Hepatocyte (in vitro differentiated cells): ENCODE results near the gene MPZL1.

ENCODE experiments used
- CTCF ChIP-seq: fragments of 200-600 bp; sonication (generic); IDR thresholded peaks from 2 replicates; pipeline ENCODE4 v1.5.1; 2016; ENCODE audit warnings: antibody characterized with exemption, mild to moderate bottlenecking; ENCODE audit not compliant: poor library complexity
- EZH2 ChIP-seq: fragments of 200-600 bp; sonication (generic); IDR thresholded peaks from 2 replicates; pipeline ENCODE4 v1.6.1; 2016; ENCODE audit warnings: antibody characterized with exemption, mild to moderate bottlenecking, borderline replicate concordance
- EZH2phosphoT487 ChIP-seq: fragments of 200-600 bp; sonication (generic); IDR thresholded peaks from one replicate; pipeline ENCODE4 v1.6.1; 2018; ENCODE audit warnings: antibody characterized with exemption, mild to moderate bottlenecking, low read depth, moderate library complexity; ENCODE audit not compliant: unreplicated experiment, severe bottlenecking

GRCh38 chr1:167799747-167800146, 78.0 kb downstream of the MPZL1 start:
- TF ChIP-seq CTCF = no peak
- no peak for TF ChIP-seq EZH2phosphoT487
- no peak for TF ChIP-seq EZH2
